Adrenal gland (tissue), 5 donors: ENCODE data around the gene ACSL6.

Experiments used
- CTCF ChIP-seq, 6 experiments: fragments of 450-650 bp in 4 of 6; fragments of 200-600 bp in 2 of 6; sonication (generic) in 1 of 6; IDR thresholded peaks; 1 replicate in 5 of 6; 2 replicates in 1 of 6; pipeline versions ENCODE4 v1.5.1 to v1.8.0; 2016 to 2021; ENCODE audit warnings: antibody characterized with exemption in 6 of 6, mild to moderate bottlenecking in 2 of 6, moderate library complexity in 1 of 6
- POLR2A ChIP-seq, 2 donors: fragments of 450-650 bp; IDR thresholded peaks; one replicate each; pipeline ENCODE4 v1.6.1; 2017; ENCODE audit warnings: antibody characterized with exemption in 2 of 2, mild to moderate bottlenecking in 2 of 2, moderate library complexity in 1 of 2
- donor health status: DM: no; HTN: no; CAD: no.

GRCh38 chr5:131994090-131994489, 17.4 kb downstream of the ACSL6 start:
- TF ChIP-seq CTCF (IDR thresholded peaks at IDR 0.05) (no peak), POLR2A (IDR thresholded peaks at IDR 0.05) (no peak)
